Mucosa of descending colon (tissue), 3 donors: ENCODE data around the gene INTS1. TPM values are rescaled to one million over a fixed set of nuclear protein-coding genes. Genes with fewer than 3 reads are reported as not detected.

Experiments used
- ATAC-seq: fragments of 200-7000 bp; cut with Tn5 transposase; one replicate; pipeline ENCODE4 v1.9.1; 2020; ENCODE audit warnings: mild to moderate bottlenecking, moderate library complexity
- DNase-seq, 3 donors: peaks; one replicate each; pipeline ENCODE4 v3.0.0-alpha.2; 2020
- H3K36me3 ChIP-seq: fragments of 200-600 bp; one replicate; pipeline ENCODE4 v1.8.0; 2021; ENCODE audit warnings: low read depth, mild to moderate bottlenecking
- H3K4me1 ChIP-seq: fragments of 200-600 bp; one replicate; pipeline ENCODE4 v1.8.0; 2021; ENCODE audit warnings: low read depth, mild to moderate bottlenecking
- H3K4me3 ChIP-seq: fragments of 200-600 bp; one replicate; pipeline ENCODE4 v1.8.0; 2021; ENCODE audit warnings: mild to moderate bottlenecking
- H3K9me3 ChIP-seq: fragments of 200-600 bp; one replicate; pipeline ENCODE4 v1.8.0; 2021; ENCODE audit warnings: mild to moderate bottlenecking
- CTCF ChIP-seq: fragments of 200-600 bp; IDR thresholded peaks from one replicate; pipeline ENCODE4 v1.8.0; 2022; ENCODE audit warnings: antibody characterized with exemption, mild to moderate bottlenecking
- intact Hi-C, 2 donors: fragments of 100-400 bp; cut with DNase I in 1 of 2; cut with micrococcal nuclease in 1 of 2; formaldehyde crosslinking; loops; one replicate each; pipeline versions ENCODE4 v1.11.0 to v1.11.1; 2022; cut with DNase I, micrococcal nuclease
- total RNA-seq, 3 donors: library from RNA; stranded (reverse); fragmentation: NEBNext Ultra II Directional in 2 of 3; extraction: Animal tissue kit (Norgen Biotek cat#: 25700) in 2 of 3; gene quantifications; one replicate each; pipeline versions ENCODE4 v1.2.1 to v1.2.4, GENCODE V29; 2021 to 2023
- donor health status: DM: no; HTN: no; CAD: no; lungs with moderate emphysema.
- donor health status: DM: no; HTN: no; CAD: no.
- donor health status: DM: no; HTN: yes; CAD: no.

Gene INTS1
- total RNA-seq, 3 donors from 2014 or later, result 79.6 to 94.3 (median 88.0) TPM

- Histone ChIP-seq H3K4me3 (no peak overlapping the region), H3K36me3 (no peaks in the 10 kb centered on the region), H3K9me3 (no peaks in the 10 kb centered on the region), H3K4me1 (no peaks in the 10 kb centered on the region)
- TF ChIP-seq CTCF, result no peak
- intact Hi-C loops, result no loop called here
- no peak for DNase-seq
- ATAC-seq, result no peak
Measured at GRCh38 chr7:1426474-1426873, 77.7 kb downstream of the INTS1 start.

GRCh38 chr7:1425292-1426136, 78.7 kb downstream of the INTS1 start:
- intact Hi-C loops, result no loop called here
- H3K9me3 ChIP-seq, result no peaks in the 10 kb centered on the region
- DNase-seq (no peak), ATAC-seq (peak; percentile 39)
- no peak for TF ChIP-seq CTCF
- H3K4me3 ChIP-seq, result no peak overlapping the region
- no peaks in the 10 kb centered on the region for H3K36me3 ChIP-seq
- H3K4me1 ChIP-seq, result no peaks in the 10 kb centered on the region

DNA sequence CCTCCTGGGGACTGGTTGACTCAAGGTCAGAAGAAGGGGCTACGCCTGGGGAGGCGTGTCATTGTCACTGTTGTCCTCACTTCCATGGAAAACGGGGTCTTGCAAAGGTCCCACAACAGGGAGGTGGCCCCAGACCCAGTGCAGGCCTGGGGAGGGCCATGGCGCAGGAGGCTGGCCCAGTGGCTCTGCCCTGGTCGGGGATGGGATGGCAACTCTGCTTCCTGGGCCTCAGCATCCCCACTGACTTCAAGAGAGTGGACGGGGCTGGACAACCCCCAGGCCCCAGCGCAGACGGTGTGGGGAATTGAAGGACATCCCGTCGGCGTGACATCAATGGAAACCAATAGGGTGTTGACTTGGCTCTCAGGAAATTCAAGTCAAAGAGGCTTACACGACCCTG, 80.1 kb downstream of the INTS1 start:
- no peaks in the 10 kb centered on the region for H3K9me3 ChIP-seq
- DNase-seq (no peak), ATAC-seq (no peak)
- H3K4me3 ChIP-seq, result no peak overlapping the region
- intact Hi-C loops, result no loop called here
- no peaks in the 10 kb centered on the region for H3K36me3 ChIP-seq
- TF ChIP-seq CTCF, result no peak
- H3K4me1 ChIP-seq, result no peaks in the 10 kb centered on the region

GRCh38 chr7:1423264-1423811, 80.9 kb downstream of the INTS1 start:
- ATAC-seq (no peak), DNase-seq (no peak)
- no peak overlapping the region for H3K4me3 ChIP-seq
- no peaks in the 10 kb centered on the region for H3K4me1 ChIP-seq
- intact Hi-C loops, result no loop called here
- TF ChIP-seq CTCF, result no peak
- no peaks in the 10 kb centered on the region for H3K9me3 ChIP-seq
- no peaks in the 10 kb centered on the region for H3K36me3 ChIP-seq

DNA sequence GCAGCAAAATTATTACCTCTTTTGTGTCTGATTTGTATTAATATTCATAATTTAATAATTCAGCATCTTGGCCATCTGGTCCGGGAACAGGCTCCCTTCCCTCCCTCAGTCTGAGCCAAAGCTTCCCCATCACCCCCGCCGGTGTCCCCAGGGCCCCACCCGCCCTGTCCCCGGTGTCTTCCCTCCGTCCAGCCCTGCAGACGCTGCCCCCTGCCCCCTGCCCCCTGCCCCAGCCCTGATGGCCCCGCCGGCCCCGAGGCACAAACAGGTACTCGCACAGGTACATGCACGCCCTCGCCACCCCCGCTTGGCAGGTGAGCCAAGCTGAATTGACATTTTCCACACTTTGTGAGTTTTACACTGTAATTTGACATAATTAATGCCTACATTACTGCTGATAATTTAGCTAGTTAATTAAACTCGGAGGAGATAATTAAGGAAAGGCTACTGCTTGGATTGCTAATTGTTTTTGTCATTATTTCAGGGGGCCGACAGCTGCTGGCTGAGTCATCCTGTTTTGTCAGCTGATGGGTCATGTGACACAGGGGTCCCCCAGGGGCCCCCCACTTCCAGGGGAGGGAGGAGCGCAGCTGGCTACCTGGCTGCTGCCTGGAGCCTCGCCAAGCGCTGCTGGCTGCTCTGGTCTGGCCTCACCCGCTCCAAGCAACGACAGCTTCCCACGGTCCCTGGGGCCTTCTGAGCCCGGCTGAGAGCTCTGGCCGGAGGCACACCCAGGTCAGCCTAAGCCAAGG, 81.5 kb downstream of the INTS1 start:
- no peak for TF ChIP-seq CTCF
- intact Hi-C loops, result no loop called here
- DNase-seq, result peak in 1 of 3 donors; percentile 40
- no peak for ATAC-seq
- Histone ChIP-seq H3K4me1 (no peaks in the 10 kb centered on the region), H3K4me3 (no peak overlapping the region), H3K36me3 (no peaks in the 10 kb centered on the region), H3K9me3 (no peaks in the 10 kb centered on the region)
